Measurements from ENCODE around the gene MRPL18. TPM values are rescaled to one million over a fixed set of nuclear protein-coding genes. Genes with fewer than 3 reads are reported as not detected.

The MRPL18 gene
- total RNA-seq, 2 donors from 2014 or later: 34.8 to 46.2 TPM

DNA sequence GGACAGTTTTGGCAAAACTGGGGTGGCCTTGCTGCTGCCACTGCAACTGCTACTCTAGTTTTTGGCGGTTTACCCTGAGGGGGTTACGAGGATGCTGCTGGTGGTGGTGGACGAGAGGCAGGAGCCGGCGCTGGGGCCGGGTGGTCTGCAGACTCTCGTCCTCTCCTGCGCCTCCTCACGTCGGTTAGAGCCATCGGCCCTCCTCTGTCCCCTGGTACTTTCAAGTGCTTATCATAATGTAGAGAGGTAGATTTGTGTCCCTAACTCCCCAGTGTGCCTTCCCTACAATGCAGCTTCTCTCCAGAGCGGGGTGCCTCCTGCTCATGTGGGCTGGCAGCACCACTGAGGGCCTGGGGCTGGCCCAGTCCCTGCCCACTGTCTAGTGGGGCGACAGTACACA lies 35.7 kb downstream of the MRPL18 start:
- TF ChIP-seq, protein P1, sequence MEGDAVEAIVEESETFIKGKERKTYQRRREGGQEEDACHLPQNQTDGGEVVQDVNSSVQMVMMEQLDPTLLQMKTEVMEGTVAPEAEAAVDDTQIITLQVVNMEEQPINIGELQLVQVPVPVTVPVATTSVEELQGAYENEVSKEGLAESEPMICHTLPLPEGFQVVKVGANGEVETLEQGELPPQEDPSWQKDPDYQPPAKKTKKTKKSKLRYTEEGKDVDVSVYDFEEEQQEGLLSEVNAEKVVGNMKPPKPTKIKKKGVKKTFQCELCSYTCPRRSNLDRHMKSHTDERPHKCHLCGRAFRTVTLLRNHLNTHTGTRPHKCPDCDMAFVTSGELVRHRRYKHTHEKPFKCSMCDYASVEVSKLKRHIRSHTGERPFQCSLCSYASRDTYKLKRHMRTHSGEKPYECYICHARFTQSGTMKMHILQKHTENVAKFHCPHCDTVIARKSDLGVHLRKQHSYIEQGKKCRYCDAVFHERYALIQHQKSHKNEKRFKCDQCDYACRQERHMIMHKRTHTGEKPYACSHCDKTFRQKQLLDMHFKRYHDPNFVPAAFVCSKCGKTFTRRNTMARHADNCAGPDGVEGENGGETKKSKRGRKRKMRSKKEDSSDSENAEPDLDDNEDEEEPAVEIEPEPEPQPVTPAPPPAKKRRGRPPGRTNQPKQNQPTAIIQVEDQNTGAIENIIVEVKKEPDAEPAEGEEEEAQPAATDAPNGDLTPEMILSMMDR (IDR thresholded peaks at IDR 0.05): no peak
- no peak for DNase-seq (ENCODE audit: low spot score)
- Histone ChIP-seq H3K27me3 (replicated peaks; ENCODE audit: insufficient read depth) (no peaks in the 10 kb centered on the region), H3K4me3 (no peak overlapping the region), H3K4me1 (ENCODE audit: control insufficient read depth in 1 of 2, low read depth in 2 of 2) (no peaks in the 10 kb centered on the region), H3K36me3 (no peaks in the 10 kb centered on the region), H3K9me3 (no peaks in the 10 kb centered on the region), H3K27ac (no peak overlapping the region)
- ATAC-seq (ENCODE audit: insufficient number of reproducible peaks, low FRiP score, low read depth): no peak

DNA sequence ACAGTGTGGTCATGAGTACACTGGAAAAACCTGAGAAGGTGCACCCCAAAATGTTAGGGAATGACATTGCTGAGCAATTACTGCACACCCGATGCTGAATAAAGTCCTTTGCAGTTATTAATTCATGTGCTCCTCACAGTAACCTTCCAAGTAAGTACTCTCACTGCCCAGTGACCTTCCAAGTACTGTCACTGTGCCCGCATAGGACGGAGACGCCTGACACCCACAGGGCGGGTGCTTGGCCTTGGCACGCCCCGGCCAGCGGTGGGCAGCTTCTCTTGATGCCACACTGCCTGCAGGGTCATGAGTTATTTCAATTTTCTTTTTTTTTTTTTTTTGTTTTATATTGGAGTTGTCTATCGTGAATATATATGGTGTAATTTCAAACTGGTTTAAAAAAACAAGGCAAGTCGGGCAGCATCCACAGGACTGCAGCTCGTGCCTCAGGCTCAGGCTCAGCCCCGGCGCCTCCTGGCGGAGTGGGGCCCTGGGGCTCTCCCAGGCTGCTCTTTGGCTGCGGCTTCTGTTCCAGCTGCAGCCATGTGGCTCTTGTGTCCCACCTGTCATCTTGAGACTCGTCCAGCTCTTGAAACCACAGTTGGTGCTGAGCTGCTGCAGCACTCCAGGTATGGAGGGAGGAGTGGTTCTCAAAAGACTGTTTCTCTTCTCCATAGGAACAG lies 36.8 kb downstream of the MRPL18 start:
- TF ChIP-seq, protein P1 (IDR thresholded peaks at IDR 0.05): no peak
- DNase-seq (ENCODE audit: low spot score): no peak

DNA sequence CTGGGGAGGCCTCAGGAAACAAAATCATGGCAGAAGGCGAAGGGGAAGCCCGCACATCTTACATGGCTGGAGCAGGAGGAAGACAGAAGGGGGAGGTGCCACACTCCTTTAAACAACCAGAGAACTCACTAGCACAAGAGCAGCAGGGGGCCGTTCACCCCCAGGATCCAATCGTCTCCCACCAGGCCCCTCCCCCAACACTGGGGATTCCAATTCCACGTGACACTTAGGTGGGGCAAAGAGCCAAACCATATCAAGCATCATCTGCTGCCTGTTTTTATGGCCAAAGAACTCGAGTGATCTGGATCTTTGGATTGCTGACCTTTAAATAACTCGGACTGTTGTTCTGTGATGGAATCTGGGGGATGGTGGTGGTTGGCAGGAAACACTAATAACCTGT lies 37.8 kb downstream of the MRPL18 start:
- no peaks in the 10 kb centered on the region for H3K9me3 ChIP-seq
- no peak for DNase-seq (ENCODE audit: low spot score)

More for the DNA sequence above, 36.8 kb downstream of the MRPL18 start:
- no peak overlapping the region for H3K27ac ChIP-seq
- H3K27me3 ChIP-seq (replicated peaks; ENCODE audit: insufficient read depth): no peaks in the 10 kb centered on the region
- H3K36me3 ChIP-seq: no peaks in the 10 kb centered on the region
- H3K9me3 ChIP-seq: no peaks in the 10 kb centered on the region
- no peak overlapping the region for H3K4me3 ChIP-seq
- no peaks in the 10 kb centered on the region for H3K4me1 ChIP-seq (ENCODE audit: control insufficient read depth in 1 of 2, low read depth in 2 of 2)
- ATAC-seq (ENCODE audit: insufficient number of reproducible peaks, low FRiP score, low read depth): no peak

DNA sequence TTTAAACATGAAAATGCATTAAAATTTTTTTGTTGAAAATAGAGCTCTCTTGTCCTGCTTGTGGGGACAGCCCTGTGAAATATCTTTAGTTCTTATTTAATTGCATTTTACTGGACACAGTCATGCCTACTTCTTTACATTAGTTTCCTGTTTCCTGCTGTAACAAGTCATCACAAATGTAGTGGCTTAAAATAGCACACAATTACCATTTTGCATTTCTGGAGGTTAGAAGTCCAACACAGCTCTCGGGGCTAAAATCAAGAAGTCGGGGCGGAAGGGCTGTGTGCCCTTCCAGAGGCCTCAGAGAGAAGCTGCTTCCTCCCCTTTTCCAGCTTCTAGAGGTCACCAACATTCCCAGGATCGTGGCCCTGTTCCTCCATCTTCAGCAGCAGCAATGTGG lies 39.3 kb downstream of the MRPL18 start:
- ATAC-seq (ENCODE audit: insufficient number of reproducible peaks, low FRiP score, low read depth): no peak
- Histone ChIP-seq H3K4me3 (no peak overlapping the region), H3K4me1 (ENCODE audit: control insufficient read depth in 1 of 2, low read depth in 2 of 2) (peaks cover 3% of the 10 kb centered on the region in 2 donors), H3K36me3 (no peaks in the 10 kb centered on the region), H3K9me3 (no peaks in the 10 kb centered on the region), H3K27me3 (replicated peaks; ENCODE audit: insufficient read depth) (no peaks in the 10 kb centered on the region), H3K27ac (no peak overlapping the region)
- TF ChIP-seq, protein P1 (IDR thresholded peaks at IDR 0.05): no peak
- no peak for DNase-seq (ENCODE audit: low spot score)

More for the DNA sequence above, 37.8 kb downstream of the MRPL18 start:
- Histone ChIP-seq H3K27me3 (replicated peaks; ENCODE audit: insufficient read depth) (no peaks in the 10 kb centered on the region), H3K4me1 (ENCODE audit: control insufficient read depth in 1 of 2, low read depth in 2 of 2) (peaks cover 0 to under 1% of the 10 kb centered on the region in 2 donors), H3K27ac (no peak overlapping the region), H3K4me3 (no peak overlapping the region), H3K36me3 (no peaks in the 10 kb centered on the region)
- no peak for ATAC-seq (ENCODE audit: insufficient number of reproducible peaks, low FRiP score, low read depth)
- TF ChIP-seq, protein P1 (IDR thresholded peaks at IDR 0.05): no peak

- Histone ChIP-seq H3K4me3 (no peak overlapping the region), H3K27ac (no peak overlapping the region), H3K36me3 (no peaks in the 10 kb centered on the region), H3K27me3 (replicated peaks; ENCODE audit: insufficient read depth) (no peaks in the 10 kb centered on the region), H3K9me3 (no peaks in the 10 kb centered on the region), H3K4me1 (ENCODE audit: control insufficient read depth in 1 of 2, low read depth in 2 of 2) (peaks cover 10 to 14% of the 10 kb centered on the region in 2 donors)
- TF ChIP-seq, protein P1 (IDR thresholded peaks at IDR 0.05): no peak
- DNase-seq (ENCODE audit: low spot score) (no peak), ATAC-seq (ENCODE audit: insufficient number of reproducible peaks, low FRiP score, low read depth) (no peak)
Observed at GRCh38 chr6:159830501-159831372, 40.5 kb downstream of the MRPL18 start.

Data from thoracic aorta (tissue), 2 donors.